NCI-H187 treated with DMSO at 0.1 percent for 48 hours (cell line): ENCODE data around the gene MBD5.

Source experiments
- DNase-seq: peaks from one replicate; lab custom pipeline; 2025; lab: John Stamatoyannopoulos, UW

Gene MBD5

GRCh38 chr2:148303161-148303560, 282.3 kb downstream of the MBD5 start:
- DNase-seq, result no peak

- no peak for DNase-seq
These were observed 284.6 kb downstream of the MBD5 start for GRCh38 chr2:148305476-148305875.

- DNase-seq, result no peak
These were observed 285.1 kb downstream of the MBD5 start for GRCh38 chr2:148306027-148306426.

- no peak for DNase-seq
These were observed 296.7 kb downstream of the MBD5 start for GRCh38 chr2:148317598-148317997.

- no peak for DNase-seq
These were observed 317.6 kb downstream of the MBD5 start for GRCh38 chr2:148338541-148338940.

- no peak for DNase-seq
These were observed 321.2 kb downstream of the MBD5 start for GRCh38 chr2:148342086-148342485.

GRCh38 chr2:148350199-148350598, 329.3 kb downstream of the MBD5 start:
- DNase-seq, result no peak

GRCh38 chr2:148351437-148352143, 330.7 kb downstream of the MBD5 start:
- DNase-seq, result no peak

- DNase-seq, result no peak
These were observed 337.5 kb downstream of the MBD5 start for GRCh38 chr2:148358375-148358774.

GRCh38 chr2:148360662-148361061, 339.8 kb downstream of the MBD5 start:
- no peak for DNase-seq

GRCh38 chr2:148362144-148362796, 341.4 kb downstream of the MBD5 start:
- DNase-seq, result no peak

- DNase-seq, result no peak
These were observed 354.3 kb downstream of the MBD5 start for GRCh38 chr2:148375214-148375613.

- DNase-seq, result no peak
These were observed 370.4 kb downstream of the MBD5 start for GRCh38 chr2:148391324-148391723.

GRCh38 chr2:148402786-148403185, 381.9 kb downstream of the MBD5 start:
- no peak for DNase-seq

GRCh38 chr2:148410899-148411298, 390.0 kb downstream of the MBD5 start:
- no peak for DNase-seq

GRCh38 chr2:148416248-148416647, 395.4 kb downstream of the MBD5 start:
- no peak for DNase-seq

- DNase-seq, result no peak
These were observed 409.2 kb downstream of the MBD5 start for GRCh38 chr2:148430101-148430500.

- DNase-seq, result no peak
These were observed 427.0 kb downstream of the MBD5 start for GRCh38 chr2:148447877-148448276.

GRCh38 chr2:148450531-148450930, 429.6 kb downstream of the MBD5 start:
- DNase-seq, result no peak

GRCh38 chr2:148451046-148451445, 430.2 kb downstream of the MBD5 start:
- no peak for DNase-seq

GRCh38 chr2:148455791-148456190, 434.9 kb downstream of the MBD5 start:
- DNase-seq, result no peak

- DNase-seq, result no peak
These were observed 437.3 kb downstream of the MBD5 start for GRCh38 chr2:148458171-148458570.

- no peak for DNase-seq
These were observed 438.5 kb downstream of the MBD5 start for GRCh38 chr2:148459377-148459778.

- no peak for DNase-seq
These were observed 441.0 kb downstream of the MBD5 start for GRCh38 chr2:148461876-148462275.
